Breast epithelium (tissue), 3 donors: ENCODE data around the gene DEFB110.

Experiments
- CTCF ChIP-seq, 3 donors: fragments of 450-650 bp; IDR thresholded peaks; one replicate each; pipeline ENCODE4 v1.5.1; 2016 to 2017; ENCODE audit warnings: antibody characterized with exemption in 3 of 3, mild to moderate bottlenecking in 3 of 3, moderate library complexity in 3 of 3
- POLR2A ChIP-seq: fragments of 450-650 bp; IDR thresholded peaks from one replicate; pipeline ENCODE4 v1.6.1; 2016; ENCODE audit warnings: antibody characterized with exemption, mild to moderate bottlenecking, moderate library complexity

- TF ChIP-seq CTCF (IDR thresholded peaks at IDR 0.05) (no peak), POLR2A (no peak)
Measured at GRCh38 chr6:50030350-50030749, 8.6 kb upstream of the DEFB110 start.
